ENCODE measurements around the gene CYFIP1.

CYFIP1 gene

DNA sequence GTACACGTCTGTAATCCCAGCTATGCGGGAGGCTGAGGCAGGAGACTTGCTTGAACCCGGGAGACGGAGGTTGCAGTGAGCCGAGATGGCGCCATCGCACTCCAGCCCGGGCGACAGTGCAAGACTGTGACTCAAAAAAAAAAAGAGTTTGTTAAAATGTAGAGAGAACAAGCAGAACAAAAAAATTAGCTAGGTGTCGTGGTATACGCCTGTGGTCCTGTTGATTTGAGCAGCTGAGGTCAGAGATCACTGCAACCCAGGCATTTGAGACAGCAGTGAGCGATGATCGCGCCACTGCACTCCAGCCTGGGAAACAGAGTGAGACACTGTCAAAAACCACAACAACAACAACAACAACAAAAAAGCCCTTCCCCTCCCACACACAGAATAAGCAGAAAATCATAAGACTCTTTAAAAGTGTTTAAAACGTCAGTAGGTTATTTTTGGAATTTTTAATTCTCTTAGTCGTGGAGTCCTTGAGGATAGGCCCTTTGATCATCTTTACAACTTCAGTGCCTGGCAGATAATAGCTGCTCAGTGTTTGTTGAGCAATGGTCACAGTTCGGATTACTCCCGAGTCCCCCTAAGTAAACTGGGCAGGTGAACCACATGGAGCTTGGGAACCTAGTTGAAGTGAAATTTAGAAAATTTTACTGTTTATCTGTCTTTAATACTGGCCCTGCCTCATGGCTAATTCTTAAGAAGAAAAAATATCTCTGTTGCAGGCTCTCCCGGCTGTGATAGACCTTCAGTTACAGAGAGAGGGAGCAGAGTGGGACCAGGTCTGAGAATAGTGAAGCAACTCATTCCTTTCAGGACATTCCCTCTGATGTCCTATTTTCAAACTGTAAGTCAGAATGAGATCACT, 135.5 kb downstream of the CYFIP1 start:
- no peak overlapping the region for H3K4me2 ChIP-seq
- H4K20me1 ChIP-seq (ENCODE audit: insufficient read depth): peaks cover 9% of the 10 kb centered on the region; the same call in 1 of the 2 replicates
- H3K4me1 ChIP-seq (ENCODE audit: low read depth, poor library complexity, severe bottlenecking): peaks cover 24% of the 10 kb centered on the region
- H2AFZ ChIP-seq (ENCODE audit: low read depth): no peak overlapping the region
- H3K79me2 ChIP-seq (ENCODE audit: insufficient read depth, low read depth): peaks cover 82% of the 10 kb centered on the region
- TF ChIP-seq, protein P1, sequence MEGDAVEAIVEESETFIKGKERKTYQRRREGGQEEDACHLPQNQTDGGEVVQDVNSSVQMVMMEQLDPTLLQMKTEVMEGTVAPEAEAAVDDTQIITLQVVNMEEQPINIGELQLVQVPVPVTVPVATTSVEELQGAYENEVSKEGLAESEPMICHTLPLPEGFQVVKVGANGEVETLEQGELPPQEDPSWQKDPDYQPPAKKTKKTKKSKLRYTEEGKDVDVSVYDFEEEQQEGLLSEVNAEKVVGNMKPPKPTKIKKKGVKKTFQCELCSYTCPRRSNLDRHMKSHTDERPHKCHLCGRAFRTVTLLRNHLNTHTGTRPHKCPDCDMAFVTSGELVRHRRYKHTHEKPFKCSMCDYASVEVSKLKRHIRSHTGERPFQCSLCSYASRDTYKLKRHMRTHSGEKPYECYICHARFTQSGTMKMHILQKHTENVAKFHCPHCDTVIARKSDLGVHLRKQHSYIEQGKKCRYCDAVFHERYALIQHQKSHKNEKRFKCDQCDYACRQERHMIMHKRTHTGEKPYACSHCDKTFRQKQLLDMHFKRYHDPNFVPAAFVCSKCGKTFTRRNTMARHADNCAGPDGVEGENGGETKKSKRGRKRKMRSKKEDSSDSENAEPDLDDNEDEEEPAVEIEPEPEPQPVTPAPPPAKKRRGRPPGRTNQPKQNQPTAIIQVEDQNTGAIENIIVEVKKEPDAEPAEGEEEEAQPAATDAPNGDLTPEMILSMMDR (conservative IDR thresholded peaks at IDR 0.05; ENCODE audit: low read depth, low read length): no peak
- peaks cover 3% of the 10 kb centered on the region; the same call in 1 of the 2 replicates for H3K36me3 ChIP-seq (ENCODE audit: insufficient read depth)
- no peaks in the 10 kb centered on the region for H3K27me3 ChIP-seq (ENCODE audit: insufficient read depth, low read depth)
- H3K4me3 ChIP-seq (IDR thresholded peaks at IDR 0.05; ENCODE audit: insufficient read depth, low read depth, low read length): no peak overlapping the region
- no peak overlapping the region for H3K27ac ChIP-seq
- no peak overlapping the region for H3K9ac ChIP-seq

DNA sequence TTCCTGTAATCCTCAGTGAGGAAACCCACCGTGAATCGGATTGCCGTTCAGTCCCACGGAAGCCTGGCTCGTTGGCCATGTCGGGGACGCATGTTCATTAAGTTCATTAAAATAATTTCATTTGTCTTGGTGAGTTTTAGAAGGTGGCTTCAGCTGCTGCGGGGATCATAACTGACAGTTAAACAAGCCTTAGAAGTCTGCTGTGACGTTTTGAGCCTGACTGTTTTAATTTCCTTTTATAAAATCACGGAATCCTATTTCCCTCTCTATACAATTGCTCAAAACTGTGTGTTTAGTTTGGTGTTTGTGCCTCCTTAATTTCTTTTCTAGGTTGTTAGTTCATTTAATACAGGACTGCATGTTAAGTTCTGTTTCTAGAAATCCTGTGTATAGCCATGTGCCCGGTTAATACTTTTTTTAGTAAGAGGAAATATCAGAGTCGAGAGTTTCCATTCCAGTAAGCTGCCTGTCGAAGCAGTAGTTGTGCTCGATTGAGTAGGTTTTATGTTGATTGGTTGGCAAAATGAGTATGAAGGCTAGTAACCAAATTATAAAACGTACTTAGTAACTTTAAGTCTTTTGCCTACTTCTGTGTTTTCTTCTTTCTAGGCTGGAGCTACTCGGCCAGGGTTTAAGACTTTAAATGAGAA, 141.0 kb downstream of the CYFIP1 start:
- peaks cover 9% of the 10 kb centered on the region; the same call in 1 of the 2 replicates for H4K20me1 ChIP-seq (ENCODE audit: insufficient read depth)
- peak overlapping the region; percentile 65 for H2AFZ ChIP-seq (ENCODE audit: low read depth)

DNA sequence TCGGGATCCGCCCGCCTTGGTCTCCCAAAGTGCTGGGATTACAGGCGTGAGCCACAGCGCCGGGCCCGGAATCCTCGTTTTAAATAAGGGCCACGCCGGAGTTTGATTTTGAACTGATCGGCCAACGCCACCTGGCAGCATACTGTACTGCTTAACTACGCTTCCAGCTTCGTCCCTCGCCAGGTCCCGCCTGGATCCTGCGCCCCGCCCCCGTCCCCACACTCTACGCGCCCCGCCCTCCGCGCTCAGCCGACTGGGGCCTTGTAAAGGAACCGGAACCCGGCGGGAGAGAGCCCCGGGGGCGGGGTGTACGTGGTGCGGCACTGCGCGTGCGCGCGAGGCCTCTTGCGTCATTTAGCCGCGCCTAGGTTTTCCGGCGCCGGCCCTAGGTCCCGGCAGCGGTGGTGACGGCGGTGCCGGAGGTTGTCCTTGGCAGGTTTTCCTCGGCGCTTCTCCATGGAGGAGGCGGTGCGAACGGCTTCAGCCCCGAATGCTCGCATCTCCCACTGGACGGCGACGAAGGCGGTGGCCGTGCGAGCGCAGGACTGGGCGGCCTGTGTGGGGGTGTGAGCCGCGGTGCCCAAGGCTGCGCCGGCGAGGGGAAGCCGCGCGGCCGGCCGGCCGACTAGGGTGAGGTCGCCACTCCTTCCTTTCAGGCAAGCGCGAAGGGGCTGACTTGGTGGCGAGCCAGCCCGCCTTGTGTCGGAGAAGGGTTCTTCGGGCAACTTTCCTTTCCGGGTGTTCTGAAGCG, 141.7 kb downstream of the CYFIP1 start, which contains the start of gene NIPA2:
NIPA2 (plus strand) TSS at position 375 of the 751 bp plus-strand sequence. CDS start 13,066 bp downstream, outside the sequence.
- Histone ChIP-seq H3K27ac (peak within 1 kb of the TSS; percentile 73), H3K27me3 (ENCODE audit: insufficient read depth, low read depth) (no peaks in the 10 kb centered on the region), H3K79me2 (ENCODE audit: insufficient read depth, low read depth) (peaks cover 50% of the 10 kb centered on the region), H2AFZ (ENCODE audit: low read depth) (peak within 1 kb of the TSS; percentile 85), H3K4me2 (peak within 1 kb of the TSS; percentile 66), H3K9ac (peak within 1 kb of the TSS; percentile 90), H3K4me1 (ENCODE audit: low read depth, poor library complexity, severe bottlenecking) (peaks cover 14% of the 10 kb centered on the region), H4K20me1 (ENCODE audit: insufficient read depth) (peaks cover 4% of the 10 kb centered on the region; the same call in 1 of the 2 replicates), H3K36me3 (ENCODE audit: insufficient read depth) (no peaks in the 10 kb centered on the region), H3K4me3 (IDR thresholded peaks at IDR 0.05; ENCODE audit: insufficient read depth, low read depth, low read length) (no peak within 1 kb of the TSS)
- TF ChIP-seq, protein P1 (conservative IDR thresholded peaks at IDR 0.05; ENCODE audit: low read depth, low read length): no peak

More for the DNA sequence above, 141.0 kb downstream of the CYFIP1 start:
- H3K79me2 ChIP-seq (ENCODE audit: insufficient read depth, low read depth): peaks cover 57% of the 10 kb centered on the region
- H3K4me1 ChIP-seq (ENCODE audit: low read depth, poor library complexity, severe bottlenecking): peaks cover 19% of the 10 kb centered on the region
- no peaks in the 10 kb centered on the region for H3K36me3 ChIP-seq (ENCODE audit: insufficient read depth)
- H3K27me3 ChIP-seq (ENCODE audit: insufficient read depth, low read depth): no peaks in the 10 kb centered on the region
- peak overlapping the region; percentile 66 for H3K4me2 ChIP-seq
- H3K27ac ChIP-seq: peak overlapping the region; percentile 73
- H3K4me3 ChIP-seq (IDR thresholded peaks at IDR 0.05; ENCODE audit: insufficient read depth, low read depth, low read length): no peak overlapping the region
- TF ChIP-seq, protein P1 (conservative IDR thresholded peaks at IDR 0.05; ENCODE audit: low read depth, low read length): no peak
- H3K9ac ChIP-seq: peak overlapping the region; percentile 90

DNA sequence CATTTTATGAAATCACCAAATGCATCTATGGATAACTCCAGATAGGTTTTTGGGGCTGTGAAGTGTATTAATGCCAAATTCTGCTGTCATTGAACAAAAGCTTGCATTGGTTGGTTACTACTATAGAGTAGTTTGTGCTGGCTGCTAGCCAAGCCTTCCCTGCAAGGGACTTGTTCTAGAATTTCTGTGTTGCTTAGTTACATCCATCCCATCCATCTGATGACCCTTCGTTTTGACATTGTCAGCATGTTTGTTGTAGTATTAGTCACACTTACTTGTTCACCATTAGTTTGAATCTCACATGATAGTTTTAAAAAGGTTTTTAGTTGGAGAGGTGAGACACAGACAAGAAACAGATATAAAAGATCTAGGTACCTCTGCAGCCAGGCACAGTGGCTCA, 148.7 kb downstream of the CYFIP1 start:
- no peak overlapping the region for H3K9ac ChIP-seq
- no peaks in the 10 kb centered on the region for H3K36me3 ChIP-seq (ENCODE audit: insufficient read depth)
- H3K4me2 ChIP-seq: no peak overlapping the region
- H3K4me3 ChIP-seq (IDR thresholded peaks at IDR 0.05; ENCODE audit: insufficient read depth, low read depth, low read length): no peak overlapping the region
- H3K27me3 ChIP-seq (ENCODE audit: insufficient read depth, low read depth): no peaks in the 10 kb centered on the region
- H3K27ac ChIP-seq: no peak overlapping the region
- no peak overlapping the region for H2AFZ ChIP-seq (ENCODE audit: low read depth)
- TF ChIP-seq, protein P1 (conservative IDR thresholded peaks at IDR 0.05; ENCODE audit: low read depth, low read length): no peak
- no peaks in the 10 kb centered on the region for H3K79me2 ChIP-seq (ENCODE audit: insufficient read depth, low read depth)
- no peaks in the 10 kb centered on the region for H4K20me1 ChIP-seq (ENCODE audit: insufficient read depth)
- H3K4me1 ChIP-seq (ENCODE audit: low read depth, poor library complexity, severe bottlenecking): no peaks in the 10 kb centered on the region

All from KMS-11 (cell line).